H1 (cell line): ENCODE results near the gene ABHD6. TPM values are rescaled to one million over a fixed set of nuclear protein-coding genes. Genes with fewer than 3 reads are reported as not detected.

Experiments
- CTCF ChIA-PET: fragments of 300-600 bp; sonication (Branson Sonifier 250); formaldehyde crosslinking; loops from one replicate; lab custom pipeline; 2021; ENCODE audit not compliant: partially characterized antibody; lab: Charles Lee
- POLR2A ChIA-PET: fragments of 300-600 bp; sonication (Branson Sonifier 250); formaldehyde crosslinking; loops from one replicate; lab custom pipeline; 2021; ENCODE audit warnings: inconsistent platforms; ENCODE audit not compliant: partially characterized antibody; lab: Charles Lee
- DNase-seq, 2 experiments: peaks; one replicate each; pipeline versions ENCODE4 v3.0.0 to v3.0.0-alpha.2; 2010 to 2022; ENCODE audit warnings: low spot score in 2 of 2, low read depth in 1 of 2, mixed read lengths in 1 of 2
- FAIRE-seq: peaks from 2 replicates; lab custom pipeline; 2011; peaks lifted over from hg19 to GRCh38; lab: Jason Lieb, UNC
- H2AFZ ChIP-seq: 2 replicates; pipeline ENCODE4 v1.8.1; 2012; ENCODE audit warnings: low read length, inconsistent platforms
- H2AK5ac ChIP-seq: 2 replicates; pipeline ENCODE4 v1.6.1; 2013; ENCODE audit warnings: low read depth, low read length
- H2BK120ac ChIP-seq: replicated peaks from 2 replicates; pipeline ENCODE3; 2013; ENCODE audit warnings: low read depth, low read length, inconsistent platforms
- H2BK12ac ChIP-seq: 2 replicates; pipeline ENCODE4 v1.6.1; 2013; ENCODE audit warnings: low read depth, low read length
- H2BK15ac ChIP-seq: 2 replicates; pipeline ENCODE4 v1.6.1; 2013; ENCODE audit warnings: low read length
- H2BK20ac ChIP-seq: 2 replicates; pipeline ENCODE4 v1.6.1; 2013; ENCODE audit warnings: low read length
- H2BK5ac ChIP-seq: 2 replicates; pipeline ENCODE4 v1.6.1; 2013; ENCODE audit warnings: low read depth, low read length
- H3K14ac ChIP-seq: 2 replicates; pipeline ENCODE4 v1.6.1; 2013; ENCODE audit warnings: inconsistent platforms; ENCODE audit not compliant: insufficient read length
- H3K18ac ChIP-seq: 2 replicates; pipeline ENCODE4 v1.6.1; 2013; ENCODE audit warnings: low read length; ENCODE audit errors: extremely low read depth
- H3K23ac ChIP-seq: 2 replicates; pipeline ENCODE4 v1.6.1; 2013; ENCODE audit warnings: inconsistent platforms; ENCODE audit not compliant: insufficient read length
- H3K23me2 ChIP-seq: 2 replicates; pipeline ENCODE4 v1.6.1; 2013; ENCODE audit warnings: low read depth, low read length
- H3K27ac ChIP-seq: 2 replicates; pipeline ENCODE4 v1.6.1; 2011; ENCODE audit warnings: low read depth, low read length, inconsistent platforms
- H3K27me3 ChIP-seq, 4 experiments: replicated peaks in 1 of 4; 1 replicate in 1 of 4; 2 replicates in 3 of 4; pipeline versions ENCODE4 v1.6.1 to v1.8.1; 2011 to 2013; ENCODE audit warnings: low read length in 3 of 4, mild to moderate bottlenecking in 3 of 4, inconsistent platforms in 2 of 4, mixed read lengths in 2 of 4, moderate library complexity in 1 of 4; ENCODE audit not compliant: control insufficient read depth in 3 of 4, insufficient read depth in 3 of 4; ENCODE audit errors: extremely low read depth in 1 of 4
- H3K36me3 ChIP-seq, 4 experiments: 2 replicates each; pipeline versions ENCODE4 v1.6.1 to v1.8.1; 2011 to 2013; ENCODE audit warnings: mild to moderate bottlenecking in 4 of 4, low read length in 3 of 4, moderate library complexity in 2 of 4, control low read depth in 1 of 4, inconsistent platforms in 1 of 4; ENCODE audit not compliant: insufficient read depth in 4 of 4, control insufficient read depth in 2 of 4
- H3K4ac ChIP-seq: replicated peaks from 2 replicates; pipeline ENCODE3; 2013; ENCODE audit warnings: low read length, low read depth, mixed read lengths, inconsistent platforms; ENCODE audit not compliant: insufficient read length
- H3K4me1 ChIP-seq, 4 experiments: replicated peaks in 1 of 4; 1 replicate in 1 of 4; 2 replicates in 3 of 4; pipeline versions ENCODE4 v1.6.1 to v1.8.1; 2011 to 2013; ENCODE audit warnings: low read length in 3 of 4, inconsistent platforms in 2 of 4, mixed read lengths in 1 of 4; ENCODE audit not compliant: insufficient read depth in 4 of 4, control insufficient read depth in 3 of 4
- H3K4me2 ChIP-seq, 2 experiments: 2 replicates each; pipeline versions ENCODE4 v1.6.1 to v1.8.1; 2011 to 2013; ENCODE audit warnings: low read depth in 2 of 2, low read length in 2 of 2, control low read depth in 1 of 2, inconsistent platforms in 1 of 2, mild to moderate bottlenecking in 1 of 2; ENCODE audit not compliant: insufficient read depth in 1 of 2
- H3K4me3 ChIP-seq, 4 experiments: fragments of 200-600, 300-600 bp in 1 of 4; sonication (generic), shearing (Covaris generic), sonication (Bioruptor Twin) in 1 of 4; 2 replicates each; pipeline versions ENCODE4 v1.5.1 to v1.8.1; 2011 to 2016; ENCODE audit warnings: low read length in 4 of 4, low read depth in 3 of 4, control low read depth in 2 of 4, inconsistent platforms in 2 of 4, mild to moderate bottlenecking in 2 of 4, mixed read lengths in 1 of 4, moderate library complexity in 1 of 4; ENCODE audit not compliant: insufficient read depth in 2 of 4; ENCODE audit errors: extremely low read depth in 1 of 4
- H3K56ac ChIP-seq: replicated peaks from 2 replicates; pipeline ENCODE3; 2013; ENCODE audit warnings: low read depth, mild to moderate bottlenecking, mixed read lengths, low read length, inconsistent platforms; ENCODE audit not compliant: insufficient read length
- H3K79me1 ChIP-seq: 2 replicates; pipeline ENCODE4 v1.6.1; 2013; ENCODE audit warnings: low read depth, low read length, control low read depth
- H3K79me2 ChIP-seq, 2 experiments: 2 replicates each; pipeline versions ENCODE4 v1.6.1 to v1.8.1; 2012 to 2013; ENCODE audit warnings: low read length in 2 of 2, mild to moderate bottlenecking in 2 of 2, inconsistent platforms in 1 of 2; ENCODE audit not compliant: insufficient read depth in 2 of 2, control insufficient read depth in 1 of 2
- H3K9ac ChIP-seq, 4 experiments: replicated peaks in 1 of 4; 1 replicate in 1 of 4; 2 replicates in 3 of 4; pipeline versions ENCODE4 v1.6.1 to v1.8.1; 2011 to 2013; ENCODE audit warnings: low read depth in 3 of 4, low read length in 3 of 4, control low read depth in 2 of 4, mild to moderate bottlenecking in 2 of 4, moderate library complexity in 2 of 4, inconsistent platforms in 1 of 4; ENCODE audit errors: extremely low read depth in 1 of 4
- H3K9me3 ChIP-seq, 2 experiments: 2 replicates each; pipeline versions ENCODE4 v1.6.1 to v1.8.1; 2012 to 2013; ENCODE audit warnings: mild to moderate bottlenecking in 2 of 2, moderate library complexity in 2 of 2, control low read depth in 1 of 2, inconsistent platforms in 1 of 2, low read depth in 1 of 2, low read length in 1 of 2, mixed read lengths in 1 of 2; ENCODE audit not compliant: insufficient read depth in 2 of 2
- H4K20me1 ChIP-seq, 2 experiments: replicated peaks in 1 of 2; 2 replicates each; pipeline versions ENCODE3 to v1.8.1; 2011 to 2013; ENCODE audit warnings: inconsistent platforms in 2 of 2, low read length in 2 of 2, mild to moderate bottlenecking in 1 of 2; ENCODE audit not compliant: insufficient read depth in 2 of 2, control insufficient read depth in 1 of 2
- H4K5ac ChIP-seq: 2 replicates; pipeline ENCODE4 v1.6.1; 2013; ENCODE audit warnings: low read length, low read depth, mixed read lengths, inconsistent platforms; ENCODE audit not compliant: insufficient read length
- H4K8ac ChIP-seq: 2 replicates; pipeline ENCODE4 v1.8.0; 2013; ENCODE audit warnings: mild to moderate bottlenecking, moderate library complexity, low read length, inconsistent platforms; ENCODE audit not compliant: insufficient read depth; ENCODE audit errors: extremely low read depth
- H4K91ac ChIP-seq: replicated peaks from 2 replicates; pipeline ENCODE3; 2013; ENCODE audit warnings: low read length, mixed read lengths, inconsistent platforms; ENCODE audit not compliant: insufficient read length
- CBX5 ChIP-seq: fragments of 300-800, 300-1000 bp; sonication (generic); IDR thresholded peaks from 2 replicates; pipeline ENCODE4 v1.7.1; 2016; ENCODE audit warnings: antibody characterized with exemption, low read length, low read depth
- WGBS, 2 experiments: shearing (Covaris generic) in 1 of 2; methylation state at CpG; one replicate each; pipeline versions ENCODE4 v1.1.6 to v1.1.7; 2013 to 2015; ENCODE audit warnings: low lambda C conversion rate in 2 of 2, mixed read lengths in 2 of 2, inconsistent platforms in 1 of 2, low coverage in 1 of 2, missing lambda C conversion rate in 1 of 2; ENCODE audit not compliant: insufficient replicate concordance in 2 of 2, insufficient coverage in 1 of 2, insufficient read length in 1 of 2; ENCODE audit errors: extremely low coverage in 1 of 2, missing lambda C conversion rate in 1 of 2; 5-methylcytosine and 5-hydroxymethylcytosine counted together
- polyA plus RNA-seq, 7 experiments: library from polyadenylated mRNA; depleted of rRNA in 3 of 7; stranded (reverse) in 5 of 7; unstranded in 2 of 7; fragments of >200 nt in 5 of 7; fragments of 200-250 nt in 2 of 7; gene quantifications; 1 replicate in 5 of 7; 2 replicates in 1 of 7; 4 replicates in 1 of 7; pipeline versions ENCODE4 v1.2.1 to v1.2.3, GENCODE V29; 2011 to 2013; ENCODE audit warnings: missing spikeins in 2 of 7, mixed read lengths in 2 of 7
- total RNA-seq: library from RNA; stranded (reverse); fragmentation: NEBNext Ultra II Directional; extraction: Animal tissue kit (Norgen Biotek cat#: 25700); gene quantifications from 2 replicates; pipeline ENCODE4 v1.2.1, GENCODE V29; 2021

ABHD6 gene
- total and polyA plus RNA-seq, 2 of the 8 experiments (the other 6 are each of a cell fraction or from before 2014, with no cell fraction given): 5.9 to 6.6 TPM

DNA sequence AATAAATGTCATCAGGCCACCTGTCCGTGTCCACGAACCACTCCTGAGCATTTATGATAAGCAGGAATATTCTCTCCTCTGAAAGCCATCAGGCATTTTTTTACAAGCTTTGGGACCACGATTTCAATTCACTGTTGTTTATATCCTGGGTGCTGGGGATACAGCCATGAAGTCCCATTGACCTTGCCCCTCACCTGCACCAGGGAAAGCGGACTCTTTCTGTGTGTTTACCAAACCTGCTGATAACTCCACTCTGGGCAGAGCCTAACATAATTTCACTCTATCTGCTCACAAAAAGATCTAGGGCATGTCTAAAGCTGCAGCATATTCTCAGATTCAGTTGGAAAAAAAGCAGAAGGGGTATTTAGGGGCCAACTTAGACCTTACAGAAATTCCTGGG, 31.6 kb upstream of the ABHD6 start:
- Histone ChIP-seq H3K27me3 (peaks cover 0 to 3% (median 0%) of the 10 kb centered on the region in 4 experiments; a peak in 1 of 7 replicates), H2BK12ac (no peak overlapping the region), H4K8ac (no peak overlapping the region), H3K56ac (no peak overlapping the region), H3K79me2 (no peaks in the 10 kb centered on the region), H3K14ac (no peak overlapping the region), H3K9ac (no peak overlapping the region), H3K4me3 (no peak overlapping the region), H3K23ac (no peak overlapping the region), H3K23me2 (no peaks in the 10 kb centered on the region), H3K4ac (no peak overlapping the region), H2BK15ac (no peak overlapping the region), H3K79me1 (no peaks in the 10 kb centered on the region), H2BK20ac (no peak overlapping the region), H3K27ac (no peak overlapping the region), H4K91ac (no peak overlapping the region), H3K9me3 (no peaks in the 10 kb centered on the region), H4K5ac (no peak overlapping the region), H2AK5ac (no peak overlapping the region), H2AFZ (no peak overlapping the region), H2BK5ac (no peak overlapping the region), H2BK120ac (no peak overlapping the region), H3K4me2 (no peak overlapping the region), H3K36me3 (no peaks in the 10 kb centered on the region), H4K20me1 (no peaks in the 10 kb centered on the region), H3K18ac (no peak overlapping the region), H3K4me1 (no peaks in the 10 kb centered on the region)
- FAIRE-seq (no peak), DNase-seq (no peak)
- CTCF ChIA-PET: interaction anchor here (0.6 to 3.1 kb wide), 4 partner anchors 11 to 244 kb away, joined by 3 to 19 read pairs (median 6); no protein-coding TSS in a partner anchor
- POLR2A ChIA-PET: no interaction called here
- WGBS, 2 experiments: 91% methylated on average over 4 of the region's 4 CpGs; no CpG with 5 or more reads in 1 of the 2 experiments
- no peak for TF ChIP-seq CBX5
